Astrocyte of the cerebellum (primary cell): ENCODE measurements around the gene PPP1R1C.
"Not testable (repeated sequence)": the region's sequence is repeated elsewhere in the genome, so short reads cannot be mapped to it uniquely, and the experiment has no call there.

Experiments used
- DNase-seq: peaks from one replicate; pipeline ENCODE4 v3.0.0-alpha.2; 2011; ENCODE audit warnings: low read depth
- H3K4me3 ChIP-seq: 2 replicates; pipeline ENCODE4 v1.5.1; 2011; ENCODE audit warnings: mild to moderate bottlenecking, low read depth, low read length, moderate library complexity
- in situ Hi-C: cut with HindIII; loops from 2 replicates; pipeline ENCODE4 v1.10.0; 2017; ENCODE audit warnings: low sequenced_read_pairs
- TF ChIP-seq, protein P1 (sequence below): IDR thresholded peaks from 2 replicates; pipeline ENCODE4 v1.5.1; 2012; ENCODE audit warnings: low read length, low read depth, moderate library complexity, mild to moderate bottlenecking; ENCODE audit errors: missing control alignments

PPP1R1C gene

DNA sequence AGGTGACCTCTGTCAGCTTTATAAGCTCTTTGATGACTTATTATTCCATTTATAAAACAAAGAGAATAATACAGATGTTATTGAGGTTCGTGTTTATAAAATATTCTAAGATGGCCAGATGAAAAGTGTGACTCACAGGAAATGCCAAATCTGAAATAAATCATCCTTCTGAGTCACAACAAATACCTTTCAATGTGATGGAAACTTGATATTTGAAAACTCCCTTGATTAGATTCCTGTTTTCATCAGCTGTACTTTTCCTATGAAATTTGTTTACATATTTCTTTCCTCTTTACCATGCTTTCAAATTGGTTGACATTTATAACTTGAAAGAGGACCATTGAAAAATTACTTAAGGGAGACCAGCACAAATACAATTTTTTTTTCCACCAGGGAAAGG, 30.6 kb upstream of the PPP1R1C start:
- in situ Hi-C loops, result no loop called here
- DNase-seq, result no peak
- no peak overlapping the region for H3K4me3 ChIP-seq

DNA sequence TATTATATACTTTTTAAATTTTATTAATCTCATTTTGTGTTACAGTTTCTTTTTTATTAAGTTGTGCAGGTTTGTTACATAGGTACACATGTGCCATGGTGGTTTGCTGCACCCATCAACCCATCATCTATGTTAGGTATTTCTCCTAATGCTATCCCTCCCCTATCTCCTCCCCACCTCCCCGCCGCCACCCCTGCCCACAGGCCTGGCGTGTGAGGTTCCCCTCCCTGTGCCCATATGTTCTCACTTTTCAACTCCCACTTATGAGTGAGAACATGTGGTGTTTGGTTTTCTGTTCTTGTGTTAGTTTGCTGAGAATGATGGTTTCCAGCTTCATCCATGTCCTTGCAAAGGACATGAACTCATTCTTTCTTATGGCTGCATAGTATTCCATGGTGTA, 29.8 kb upstream of the PPP1R1C start:
- in situ Hi-C loops, H3K4me3 ChIP-seq, DNase-seq: not testable (repeated sequence)

More for the DNA sequence above, 30.6 kb upstream of the PPP1R1C start:
- TF ChIP-seq, protein P1, sequence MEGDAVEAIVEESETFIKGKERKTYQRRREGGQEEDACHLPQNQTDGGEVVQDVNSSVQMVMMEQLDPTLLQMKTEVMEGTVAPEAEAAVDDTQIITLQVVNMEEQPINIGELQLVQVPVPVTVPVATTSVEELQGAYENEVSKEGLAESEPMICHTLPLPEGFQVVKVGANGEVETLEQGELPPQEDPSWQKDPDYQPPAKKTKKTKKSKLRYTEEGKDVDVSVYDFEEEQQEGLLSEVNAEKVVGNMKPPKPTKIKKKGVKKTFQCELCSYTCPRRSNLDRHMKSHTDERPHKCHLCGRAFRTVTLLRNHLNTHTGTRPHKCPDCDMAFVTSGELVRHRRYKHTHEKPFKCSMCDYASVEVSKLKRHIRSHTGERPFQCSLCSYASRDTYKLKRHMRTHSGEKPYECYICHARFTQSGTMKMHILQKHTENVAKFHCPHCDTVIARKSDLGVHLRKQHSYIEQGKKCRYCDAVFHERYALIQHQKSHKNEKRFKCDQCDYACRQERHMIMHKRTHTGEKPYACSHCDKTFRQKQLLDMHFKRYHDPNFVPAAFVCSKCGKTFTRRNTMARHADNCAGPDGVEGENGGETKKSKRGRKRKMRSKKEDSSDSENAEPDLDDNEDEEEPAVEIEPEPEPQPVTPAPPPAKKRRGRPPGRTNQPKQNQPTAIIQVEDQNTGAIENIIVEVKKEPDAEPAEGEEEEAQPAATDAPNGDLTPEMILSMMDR, result no peak

DNA sequence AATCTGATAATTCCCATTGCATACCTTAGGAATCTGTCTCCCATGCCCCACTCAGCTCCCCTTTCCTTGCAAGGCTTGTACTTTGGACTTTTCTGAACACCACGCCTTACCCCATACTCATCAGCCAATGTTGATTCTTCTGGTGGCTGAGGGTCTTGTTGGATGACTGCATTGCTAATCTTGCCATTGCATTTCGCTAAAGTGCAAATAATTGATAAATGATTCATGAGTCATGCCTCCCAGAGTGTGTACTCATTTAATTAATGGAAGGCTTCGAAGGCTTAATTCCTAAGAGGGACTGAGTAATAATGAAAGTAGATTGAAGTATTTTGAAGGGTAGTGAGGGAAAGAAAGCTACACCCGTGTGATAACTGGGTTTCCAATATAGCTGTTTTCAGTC, 28.0 kb upstream of the PPP1R1C start:
- in situ Hi-C loops, result no loop called here
- no peak overlapping the region for H3K4me3 ChIP-seq
- DNase-seq, result no peak
- TF ChIP-seq, protein P1, result no peak

- TF ChIP-seq, protein P1, result no peak
- no peak for DNase-seq
- in situ Hi-C loops, result no loop called here
- H3K4me3 ChIP-seq, result no peak overlapping the region
Observed at GRCh38 chr2:181958726-181959125, 26.9 kb upstream of the PPP1R1C start.

DNA sequence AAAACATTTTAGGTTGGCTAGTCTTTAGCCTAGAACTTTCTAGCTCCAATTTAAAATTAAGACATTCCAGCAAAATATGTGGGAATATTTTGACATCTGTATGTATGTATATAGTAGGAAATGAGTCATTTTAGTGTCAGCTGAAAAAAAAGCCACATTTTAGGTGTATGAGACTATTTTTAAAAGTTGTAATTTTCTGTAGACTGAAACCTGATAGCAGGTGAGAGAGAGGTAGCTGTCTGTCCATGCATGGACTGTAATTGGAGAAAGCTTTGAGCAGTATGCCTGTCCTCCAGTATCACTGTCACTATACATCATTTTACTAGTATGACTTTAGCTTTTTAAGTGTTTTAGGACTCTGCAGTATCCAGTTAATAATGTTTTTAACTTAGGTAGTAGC, 26.1 kb upstream of the PPP1R1C start:
- TF ChIP-seq, protein P1, result no peak
- DNase-seq, result no peak
- in situ Hi-C loops, result no loop called here
- H3K4me3 ChIP-seq, result no peak overlapping the region

GRCh38 chr2:181961167-181961566, 24.5 kb upstream of the PPP1R1C start:
- H3K4me3 ChIP-seq, DNase-seq, in situ Hi-C loops: not testable (repeated sequence)

GRCh38 chr2:181962142-181962541, 23.5 kb upstream of the PPP1R1C start:
- in situ Hi-C loops, result no loop called here
- DNase-seq, result no peak
- TF ChIP-seq, protein P1, result no peak
- H3K4me3 ChIP-seq, result no peak overlapping the region

- DNase-seq, result no peak
- TF ChIP-seq, protein P1, result no peak
- in situ Hi-C loops, result no loop called here
- no peak overlapping the region for H3K4me3 ChIP-seq
Observed at GRCh38 chr2:181970160-181970794, 15.4 kb upstream of the PPP1R1C start.
